GM19463 (cell line): Measurements from ENCODE around the gene NAE1.

ENCODE experiments used
- ATAC-seq: cut with Tn5 transposase; IDR thresholded peaks from one replicate; pipeline ENCODE4 v1.9.1; 2021; ENCODE audit warnings: mild to moderate bottlenecking, moderate library complexity; ENCODE audit not compliant: unreplicated experiment

The NAE1 gene

GRCh38 chr16:66850115-66850815 is 19.5 kb upstream of the NAE1 start:
- no peak for ATAC-seq

GRCh38 chr16:66849549-66849948 is 18.8 kb upstream of the NAE1 start:
- no peak for ATAC-seq

GRCh38 chr16:66849021-66849420 is 18.2 kb upstream of the NAE1 start:
- no peak for ATAC-seq

- no peak for ATAC-seq
Measured at GRCh38 chr16:66848172-66848571, 17.4 kb upstream of the NAE1 start.

- no peak for ATAC-seq
Measured at GRCh38 chr16:66847533-66848067, 16.8 kb upstream of the NAE1 start.

GRCh38 chr16:66846831-66847230 is 16.1 kb upstream of the NAE1 start:
- ATAC-seq: no peak

GRCh38 chr16:66846266-66846665 is 15.5 kb upstream of the NAE1 start:
- ATAC-seq: no peak

GRCh38 chr16:66845791-66846221 is 15.0 kb upstream of the NAE1 start:
- no peak for ATAC-seq

GRCh38 chr16:66845080-66845410 is 14.3 kb upstream of the NAE1 start:
- ATAC-seq: no peak

GRCh38 chr16:66844342-66845079 is 13.7 kb upstream of the NAE1 start, which contains the start of gene CA7:
Gene CA7, plus strand, starts transcription at chr16:66844414. Its CDS starts 74 bp downstream, at chr16:66844488.
- no peak for ATAC-seq

- no peak for ATAC-seq
Measured at GRCh38 chr16:66844009-66844341, 13.2 kb upstream of the NAE1 start.

GRCh38 chr16:66843191-66843590 is 12.4 kb upstream of the NAE1 start:
- no peak for ATAC-seq

GRCh38 chr16:66842765-66843164 is 12.0 kb upstream of the NAE1 start:
- ATAC-seq: no peak

GRCh38 chr16:66841366-66841765 is 10.6 kb upstream of the NAE1 start:
- ATAC-seq: no peak

- no peak for ATAC-seq
Measured at GRCh38 chr16:66840883-66841282, 10.1 kb upstream of the NAE1 start.

GRCh38 chr16:66834746-66835145 is 4.0 kb upstream of the NAE1 start:
- no peak for ATAC-seq

GRCh38 chr16:66832661-66833305 is 2.0 kb upstream of the NAE1 start:
- no peak for ATAC-seq

- no peak for ATAC-seq
Measured at GRCh38 chr16:66832190-66832589, 1.4 kb upstream of the NAE1 start.

GRCh38 chr16:66824006-66824405 is 6.8 kb downstream of the NAE1 start:
- no peak for ATAC-seq

- ATAC-seq: no peak
Measured at GRCh38 chr16:66814734-66815133, 16.0 kb downstream of the NAE1 start.

- ATAC-seq: no peak
Measured at GRCh38 chr16:66811043-66811442, 19.7 kb downstream of the NAE1 start.

GRCh38 chr16:66810391-66810790 is 20.4 kb downstream of the NAE1 start:
- ATAC-seq: no peak
